Stromal cell of bone marrow (primary cell): ENCODE measurements around the gene SYMPK.

Experiments
- DNase-seq: peaks from one replicate; pipeline ENCODE4 v3.0.0-alpha.2; 2012; ENCODE audit warnings: low read depth

The SYMPK gene

DNA sequence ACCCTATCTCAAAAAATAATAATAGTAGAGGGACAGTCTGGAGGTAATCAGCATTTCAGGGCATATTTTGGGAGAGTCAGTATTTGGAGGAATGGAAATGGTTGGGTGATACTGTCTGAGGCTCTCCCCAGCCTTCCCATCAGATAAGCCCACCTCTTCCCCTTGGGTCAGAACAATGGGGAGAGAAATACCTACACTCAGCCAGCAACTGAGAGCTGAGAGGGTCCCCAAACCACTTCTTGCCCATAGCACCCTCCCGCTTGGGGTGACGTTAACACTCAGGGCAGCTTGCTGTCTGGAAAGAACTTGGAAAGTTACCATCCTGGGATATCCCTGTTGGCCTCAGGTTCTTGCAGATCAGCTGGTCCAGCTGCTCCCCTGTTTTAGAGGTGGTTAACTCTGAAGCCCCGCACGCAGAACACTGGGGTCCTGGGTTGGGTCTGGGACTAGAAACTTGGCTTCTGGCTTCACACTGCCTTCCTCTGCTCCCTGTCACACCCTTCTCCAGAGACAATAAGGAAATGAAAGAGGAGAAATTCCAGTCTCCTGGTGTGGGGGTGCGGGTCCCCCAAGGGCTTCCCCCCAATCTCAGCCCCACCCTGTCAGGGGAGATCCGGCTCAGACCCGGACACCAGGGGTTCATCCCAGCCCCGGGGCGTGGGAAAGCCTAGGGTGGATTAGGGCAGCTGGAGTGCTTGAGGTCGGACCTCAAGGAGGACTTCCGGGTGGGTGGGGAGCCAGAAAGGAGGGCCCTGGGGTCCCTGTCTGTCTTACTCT, 3.6 kb upstream of the SYMPK start:
- no peak for DNase-seq

DNA sequence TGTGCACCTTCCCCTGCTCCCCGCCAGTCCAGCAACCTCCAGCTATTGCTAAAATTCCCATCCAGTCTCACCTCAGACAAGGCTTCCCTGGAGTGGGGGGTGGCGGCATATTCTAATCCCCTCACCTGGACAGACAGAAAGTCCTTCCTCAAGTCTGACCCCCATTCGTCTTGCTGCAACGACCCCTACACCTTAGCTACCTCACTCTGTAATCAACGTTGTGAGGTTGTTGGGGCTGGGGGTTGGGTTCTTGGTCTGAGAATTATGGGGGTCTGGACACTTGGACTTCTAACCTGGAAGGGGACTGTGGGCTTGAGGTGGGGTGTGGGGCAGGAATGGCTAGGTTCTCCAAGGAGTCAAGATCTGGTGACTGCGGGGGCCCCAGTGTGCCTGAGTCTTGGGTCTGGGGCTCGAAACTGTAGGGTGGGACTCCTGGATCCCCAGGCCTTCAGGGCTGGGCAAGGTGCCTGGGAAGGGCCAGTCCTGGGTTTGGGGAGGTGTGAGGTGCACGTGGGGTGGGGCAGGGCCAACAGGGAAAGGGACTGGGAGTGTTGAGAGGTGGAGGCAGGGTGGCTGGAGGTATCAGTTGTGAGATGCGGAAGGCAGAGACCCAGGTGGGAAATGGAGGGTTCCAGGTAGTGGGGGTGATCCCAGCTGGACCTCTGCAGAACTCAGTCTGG, 2.5 kb upstream of the SYMPK start:
- no peak for DNase-seq

- DNase-seq, result no peak
Measured at GRCh38 chr19:45864629-45865082, 1.7 kb upstream of the SYMPK start.

- DNase-seq, result no peak
Measured at GRCh38 chr19:45863840-45864628, 1.1 kb upstream of the SYMPK start, which contains the start of gene FOXA3. TSS of gene FOXA3 (plus strand) at chr19:45864326. CDS start at chr19:45864457, 131 bp downstream.

DNA sequence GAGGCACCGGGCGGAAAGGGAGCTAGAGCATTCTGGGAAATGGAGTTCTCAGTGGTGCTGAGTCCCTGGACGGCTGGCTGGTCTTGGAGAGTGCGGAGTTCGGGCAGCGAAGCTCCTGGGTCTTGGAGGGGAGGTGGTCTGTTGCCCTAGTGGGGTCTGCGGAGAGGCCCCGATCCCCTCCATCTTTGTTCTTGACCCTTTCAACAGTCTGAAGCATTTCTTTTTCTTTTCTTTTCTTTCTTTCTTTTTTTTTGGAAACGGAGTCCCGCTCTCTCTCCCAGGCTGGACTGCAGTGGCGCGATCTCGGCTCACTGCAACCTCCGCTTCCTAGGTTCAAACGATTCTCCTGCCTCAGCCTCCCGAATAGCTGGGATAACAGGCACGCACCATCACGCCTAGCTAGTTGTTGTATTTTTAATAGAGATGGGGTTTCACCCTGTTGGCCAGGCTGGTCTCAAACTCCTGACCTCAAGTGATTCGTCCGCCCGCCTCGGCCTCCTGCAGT, 440 bp upstream of the SYMPK start:
- DNase-seq, result no peak

DNA sequence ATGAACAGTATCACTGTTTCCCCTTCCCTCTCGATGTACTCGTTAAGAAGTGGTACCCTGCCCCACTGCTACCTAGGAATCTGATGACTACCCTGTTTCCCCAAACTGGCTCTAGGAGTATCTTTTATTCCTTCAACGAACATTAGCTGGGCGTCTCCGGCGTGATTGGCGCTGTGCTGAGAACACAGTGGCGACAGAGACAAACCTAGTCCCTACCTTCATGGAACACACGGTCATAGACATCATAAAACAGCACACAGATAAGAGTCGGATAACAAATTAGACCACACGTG, 730 bp downstream of the SYMPK start:
- DNase-seq, result no peak

DNA sequence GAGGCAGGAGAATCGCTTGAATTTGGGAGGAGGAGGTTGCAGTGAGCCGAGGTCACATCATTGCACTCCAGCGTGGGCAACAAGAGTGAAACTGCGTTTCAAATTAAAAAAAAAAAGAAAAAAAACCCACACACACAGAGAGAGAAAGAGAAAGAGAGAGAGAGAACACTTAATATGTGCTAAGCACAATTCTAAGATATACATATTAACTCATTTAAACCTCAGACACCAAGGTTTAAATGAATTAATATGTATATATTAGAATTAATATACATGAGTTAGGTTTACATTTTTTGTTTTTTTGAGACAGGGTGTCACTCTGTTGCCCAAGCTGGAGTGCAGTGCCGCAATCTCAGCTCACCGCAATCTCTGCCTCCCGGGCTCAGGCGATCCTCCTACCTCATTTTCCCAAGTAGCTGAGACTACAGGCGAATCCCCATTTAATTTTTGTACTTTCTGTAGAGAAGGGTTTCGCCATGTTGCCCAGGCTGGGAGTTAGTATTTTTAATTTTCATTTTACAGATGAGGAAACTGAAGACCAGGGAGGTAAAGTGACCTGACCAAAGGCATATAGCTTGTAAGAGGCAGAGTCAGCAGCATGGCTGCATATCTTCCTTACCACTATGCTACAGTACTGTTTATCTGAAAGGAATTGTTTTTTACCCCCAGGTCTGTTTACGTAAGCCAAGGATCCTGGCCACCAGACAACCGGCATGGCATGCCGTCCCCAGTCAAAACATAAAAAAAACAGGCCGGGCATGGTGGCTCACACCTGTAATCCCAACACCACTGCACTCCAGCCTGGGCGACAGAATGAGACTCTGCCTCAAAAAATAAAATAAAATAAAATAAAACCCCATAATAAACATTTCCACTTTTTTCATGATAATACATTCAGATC, 2.3 kb downstream of the SYMPK start:
- no peak for DNase-seq

- no peak for DNase-seq
Measured at GRCh38 chr19:45854167-45854778, 8.7 kb downstream of the SYMPK start.

GRCh38 chr19:45852983-45853382, 10.0 kb downstream of the SYMPK start:
- no peak for DNase-seq

DNA sequence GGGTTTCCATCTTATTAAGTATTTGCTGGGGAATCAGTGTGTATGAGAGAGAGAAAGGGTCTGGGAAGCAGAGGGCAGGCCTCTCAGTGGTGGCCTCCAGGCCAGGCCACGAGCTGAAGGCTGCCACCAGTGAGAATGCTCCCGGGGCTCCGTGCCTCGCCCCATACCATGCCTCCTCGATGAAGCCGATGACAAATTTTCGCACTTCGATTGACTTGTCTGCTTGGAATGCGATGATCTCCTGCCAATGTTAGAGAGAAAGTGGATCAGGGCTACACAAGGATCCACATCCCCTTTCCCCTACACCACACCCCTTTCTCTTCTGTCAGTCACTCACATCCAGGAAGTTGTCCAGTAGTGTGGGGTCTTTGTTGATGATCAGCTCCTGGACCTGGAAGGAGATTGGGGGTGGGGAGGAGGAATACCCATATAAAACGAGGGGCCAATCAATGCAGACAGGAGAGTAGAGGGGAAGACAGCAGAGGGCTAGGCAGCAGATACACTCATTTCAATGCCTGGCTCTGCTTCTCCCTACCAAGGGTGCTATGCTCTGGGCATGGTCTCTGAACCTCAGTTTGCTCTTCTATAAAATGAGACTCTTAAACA, 10.7 kb downstream of the SYMPK start:
- DNase-seq, result no peak

GRCh38 chr19:45848922-45849321, 14.0 kb downstream of the SYMPK start:
- no peak for DNase-seq

GRCh38 chr19:45847663-45848062, 15.3 kb downstream of the SYMPK start:
- DNase-seq, result no peak

GRCh38 chr19:45842198-45842597, 20.7 kb downstream of the SYMPK start:
- DNase-seq, result no peak

DNA sequence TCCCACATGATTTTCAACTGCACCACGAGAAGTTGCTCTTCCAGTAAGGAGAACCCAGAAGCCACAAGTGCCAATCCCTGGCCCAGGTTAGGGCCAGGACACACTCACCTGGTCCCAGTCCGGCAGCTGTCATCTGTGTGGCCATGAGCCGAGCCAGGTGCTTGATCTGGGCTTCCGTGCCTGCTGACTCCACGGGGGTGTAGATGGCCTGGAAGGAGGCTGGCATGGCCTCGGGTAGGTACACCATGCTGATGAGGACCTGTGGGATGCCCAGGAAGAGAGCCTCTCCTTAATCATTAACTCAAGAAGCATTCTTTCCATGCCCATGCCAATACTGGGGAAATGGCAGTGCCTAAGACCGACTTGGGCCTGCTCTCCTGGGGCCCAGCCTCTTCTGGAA, 28.0 kb downstream of the SYMPK start:
- DNase-seq, result no peak

DNA sequence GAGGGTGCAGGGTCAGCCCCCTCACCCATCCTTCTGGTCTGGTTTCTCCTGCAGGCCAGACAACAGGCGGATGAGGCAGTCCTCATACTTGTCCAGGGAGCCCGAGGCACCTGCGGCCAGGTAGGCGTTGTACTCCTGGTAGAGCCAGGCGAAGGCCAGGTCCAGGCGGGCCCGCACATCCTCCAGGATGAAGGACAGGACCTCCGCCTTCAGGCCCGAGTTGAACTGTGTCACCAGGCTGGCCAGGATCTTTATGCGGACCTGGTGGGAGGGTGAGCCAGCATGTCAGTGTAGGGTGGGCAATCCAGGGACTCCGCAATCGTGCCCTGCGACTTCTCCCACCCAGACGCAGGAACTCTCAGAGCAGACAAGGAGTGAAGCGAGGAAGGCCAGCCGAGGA, 34.0 kb downstream of the SYMPK start:
- DNase-seq, result no peak

- DNase-seq, result no peak
Measured at GRCh38 chr19:45828523-45828922, 34.4 kb downstream of the SYMPK start.

DNA sequence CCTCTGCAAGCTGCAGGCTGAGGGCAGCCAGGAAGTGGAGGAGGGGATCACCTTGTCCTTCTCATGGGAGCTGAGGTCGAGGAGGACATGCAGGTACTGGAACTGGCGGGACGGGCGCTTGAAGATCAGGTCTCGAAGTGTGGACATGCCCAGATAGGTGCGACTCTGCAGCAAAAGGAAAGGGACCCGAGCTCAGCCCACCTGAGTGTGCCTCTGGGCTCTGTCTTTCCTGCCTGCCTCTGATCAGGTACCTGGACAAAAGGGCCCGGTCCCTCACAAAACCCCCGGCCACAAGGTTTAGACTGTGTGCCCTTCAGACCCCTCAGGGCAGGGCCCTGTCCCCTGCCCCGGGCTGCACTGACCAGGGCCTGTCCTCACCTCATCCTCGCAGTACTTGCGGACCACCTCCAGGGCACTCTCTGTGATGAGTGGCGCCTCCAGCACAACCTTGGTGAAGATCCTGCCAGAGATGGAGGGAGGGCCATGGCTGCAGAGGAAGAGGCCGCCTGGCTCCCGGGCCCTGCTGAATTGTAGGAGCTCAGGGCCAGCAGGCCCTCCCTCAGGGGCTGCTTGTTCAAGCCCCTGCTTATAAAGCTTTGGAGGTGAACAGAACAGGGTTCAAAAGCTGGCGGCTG, 35.4 kb downstream of the SYMPK start:
- no peak for DNase-seq

DNA sequence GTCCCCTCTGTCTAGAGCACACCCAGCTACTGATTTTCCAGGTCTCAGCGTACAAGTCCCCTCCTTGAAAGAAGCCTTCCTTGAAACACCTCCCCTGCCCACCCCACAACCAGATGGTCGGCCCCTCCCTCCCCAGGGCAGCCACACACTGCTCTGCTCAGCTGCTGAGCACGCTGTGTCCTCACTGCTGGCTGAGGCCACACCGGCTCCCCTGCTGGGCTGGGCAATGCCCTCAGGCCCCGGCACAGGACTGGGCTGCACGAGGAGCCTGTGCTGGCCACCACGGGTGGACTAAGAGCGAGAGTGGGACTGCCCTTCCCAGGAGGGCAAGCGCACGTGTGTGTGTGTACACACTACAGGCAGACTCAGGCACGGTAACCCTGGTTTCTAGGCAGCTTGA, 36.0 kb downstream of the SYMPK start:
- DNase-seq, result no peak

DNA sequence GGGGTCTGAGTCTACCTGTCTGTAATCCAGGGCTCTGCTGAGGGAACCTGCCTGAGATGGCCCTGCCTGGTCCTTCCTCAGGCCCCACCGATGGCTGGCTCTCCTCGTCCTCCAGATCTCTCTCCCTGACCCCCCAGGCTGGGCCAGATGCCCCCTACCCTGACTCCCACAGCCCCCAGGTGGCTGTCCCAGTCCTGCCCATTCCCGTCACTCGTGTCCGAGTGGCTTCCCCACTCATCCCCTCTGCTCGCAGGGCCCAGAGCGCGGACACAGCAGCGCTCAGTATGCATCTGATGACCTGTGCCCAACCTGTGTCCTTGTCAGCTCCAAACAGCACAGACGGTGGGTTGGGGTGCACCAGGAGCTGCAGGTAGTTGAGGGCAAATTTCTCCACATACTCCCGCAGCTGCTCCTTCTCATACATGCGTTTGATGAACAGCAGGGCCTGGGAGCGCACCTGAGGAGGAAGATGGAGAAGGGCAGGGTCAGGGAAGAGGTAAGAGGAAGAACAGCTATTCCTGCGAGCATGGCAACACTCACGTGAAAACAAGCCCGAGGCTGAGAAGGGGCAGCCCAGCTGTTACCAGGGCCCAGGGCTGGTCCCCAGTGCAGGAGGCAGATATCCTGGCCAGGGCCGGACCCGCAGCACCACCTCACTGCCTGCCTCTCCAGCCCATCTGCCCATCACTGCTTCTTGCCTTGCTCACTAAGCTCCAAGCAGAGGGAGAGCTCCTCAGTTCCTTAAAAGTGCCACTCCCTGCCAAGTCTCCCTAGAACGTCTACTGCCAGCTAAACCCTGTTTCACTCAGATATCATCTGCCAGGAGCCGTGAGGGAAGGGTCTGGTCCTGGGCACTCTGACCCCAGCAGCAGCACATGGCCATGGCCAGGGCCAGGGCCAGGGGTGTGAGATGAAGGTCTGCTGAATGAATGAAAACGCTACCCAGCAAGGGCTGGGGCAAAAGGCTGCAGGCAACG, 36.7 kb downstream of the SYMPK start:
- no peak for DNase-seq
